Measurements from ENCODE around the gene TRIM56. TPM values are rescaled to one million over a fixed set of nuclear protein-coding genes. Genes with fewer than 3 reads are reported as not detected.
"Not testable (repeated sequence)": the region's sequence is repeated elsewhere in the genome, so short reads cannot be mapped to it uniquely, and the experiment has no call there.

The TRIM56 gene, protein sequence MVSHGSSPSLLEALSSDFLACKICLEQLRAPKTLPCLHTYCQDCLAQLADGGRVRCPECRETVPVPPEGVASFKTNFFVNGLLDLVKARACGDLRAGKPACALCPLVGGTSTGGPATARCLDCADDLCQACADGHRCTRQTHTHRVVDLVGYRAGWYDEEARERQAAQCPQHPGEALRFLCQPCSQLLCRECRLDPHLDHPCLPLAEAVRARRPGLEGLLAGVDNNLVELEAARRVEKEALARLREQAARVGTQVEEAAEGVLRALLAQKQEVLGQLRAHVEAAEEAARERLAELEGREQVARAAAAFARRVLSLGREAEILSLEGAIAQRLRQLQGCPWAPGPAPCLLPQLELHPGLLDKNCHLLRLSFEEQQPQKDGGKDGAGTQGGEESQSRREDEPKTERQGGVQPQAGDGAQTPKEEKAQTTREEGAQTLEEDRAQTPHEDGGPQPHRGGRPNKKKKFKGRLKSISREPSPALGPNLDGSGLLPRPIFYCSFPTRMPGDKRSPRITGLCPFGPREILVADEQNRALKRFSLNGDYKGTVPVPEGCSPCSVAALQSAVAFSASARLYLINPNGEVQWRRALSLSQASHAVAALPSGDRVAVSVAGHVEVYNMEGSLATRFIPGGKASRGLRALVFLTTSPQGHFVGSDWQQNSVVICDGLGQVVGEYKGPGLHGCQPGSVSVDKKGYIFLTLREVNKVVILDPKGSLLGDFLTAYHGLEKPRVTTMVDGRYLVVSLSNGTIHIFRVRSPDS
- 10 to 100 TPM; 47.9 to 55.3 (median 53.9) TPM for total RNA-seq
- long read RNA-seq, donor 1, full-length matches to known transcripts, result 29 of 90 reads
- long read RNA-seq, donor 1, partial matches to known transcripts, result 27 of 90 reads
- long read RNA-seq, donor 1, other reads (novel, unspliced or antisense), result 34 of 90 reads
- long read RNA-seq, donor 2, full-length matches to known transcripts, result 10 of 19 reads
- long read RNA-seq, donor 2, partial matches to known transcripts, result 0 of 19 reads
- long read RNA-seq, donor 2, other reads (novel, unspliced or antisense), result 9 of 19 reads

DNA sequence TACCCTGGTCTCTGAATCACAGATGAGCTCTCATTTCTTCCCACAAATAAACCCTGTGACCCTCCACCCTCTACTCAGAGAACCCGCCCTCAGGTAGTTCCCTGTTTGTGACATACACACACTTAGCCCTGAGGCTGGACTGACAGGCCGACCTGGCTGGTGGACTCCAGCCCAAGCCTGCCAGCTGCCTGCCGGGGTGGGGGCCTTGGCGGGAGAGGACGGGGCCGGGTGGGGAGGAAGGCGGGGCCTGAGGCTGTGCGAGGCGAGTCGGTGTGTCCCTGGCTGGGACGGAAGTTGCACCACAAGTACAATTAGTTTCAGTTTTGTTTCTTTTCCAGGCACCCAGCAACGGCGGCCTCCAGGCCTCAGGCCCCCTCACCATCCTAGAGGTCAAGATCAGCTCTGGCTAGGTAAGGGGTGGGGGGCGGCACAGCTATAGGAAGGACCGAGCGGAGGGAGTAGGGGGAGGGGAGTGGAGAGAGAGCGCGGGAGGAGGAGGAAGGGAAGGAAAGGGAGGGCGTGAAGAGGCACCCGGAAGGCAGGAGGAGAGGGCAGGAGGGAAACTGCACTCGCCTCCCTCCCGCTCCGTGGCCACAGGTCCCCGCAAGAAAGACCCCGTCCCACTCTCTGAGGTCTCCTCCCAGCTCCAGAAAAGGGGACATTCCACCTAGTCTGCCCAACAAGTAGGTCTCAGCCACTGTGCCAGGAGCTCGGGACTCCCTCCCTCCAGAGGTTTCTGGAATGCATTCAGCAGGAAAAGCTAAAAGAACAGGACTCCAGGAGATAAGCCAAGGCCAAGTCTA, at the start of gene TRIM56:
Gene TRIM56, plus strand, starts transcription at position 320 of the 803 bp plus-strand sequence. CDS start 1,832 bp downstream, outside the sequence.
- ATAC-seq (peak; percentile 94), DNase-seq (peak; percentile 91 to 96 (median 94))
- Histone ChIP-seq H3K4me1 (ENCODE audit: low read depth) (peaks cover 21% of the 10 kb centered on the region), H3K36me3 (ENCODE audit: low read depth) (peaks cover 3% of the 10 kb centered on the region), H3K9me3 (no peaks in the 10 kb centered on the region), H3K4me3 (peak within 1 kb of the TSS; percentile 61)
- TF ChIP-seq, protein P1, sequence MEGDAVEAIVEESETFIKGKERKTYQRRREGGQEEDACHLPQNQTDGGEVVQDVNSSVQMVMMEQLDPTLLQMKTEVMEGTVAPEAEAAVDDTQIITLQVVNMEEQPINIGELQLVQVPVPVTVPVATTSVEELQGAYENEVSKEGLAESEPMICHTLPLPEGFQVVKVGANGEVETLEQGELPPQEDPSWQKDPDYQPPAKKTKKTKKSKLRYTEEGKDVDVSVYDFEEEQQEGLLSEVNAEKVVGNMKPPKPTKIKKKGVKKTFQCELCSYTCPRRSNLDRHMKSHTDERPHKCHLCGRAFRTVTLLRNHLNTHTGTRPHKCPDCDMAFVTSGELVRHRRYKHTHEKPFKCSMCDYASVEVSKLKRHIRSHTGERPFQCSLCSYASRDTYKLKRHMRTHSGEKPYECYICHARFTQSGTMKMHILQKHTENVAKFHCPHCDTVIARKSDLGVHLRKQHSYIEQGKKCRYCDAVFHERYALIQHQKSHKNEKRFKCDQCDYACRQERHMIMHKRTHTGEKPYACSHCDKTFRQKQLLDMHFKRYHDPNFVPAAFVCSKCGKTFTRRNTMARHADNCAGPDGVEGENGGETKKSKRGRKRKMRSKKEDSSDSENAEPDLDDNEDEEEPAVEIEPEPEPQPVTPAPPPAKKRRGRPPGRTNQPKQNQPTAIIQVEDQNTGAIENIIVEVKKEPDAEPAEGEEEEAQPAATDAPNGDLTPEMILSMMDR (IDR thresholded peaks at IDR 0.05), result no peak
- intact Hi-C loops (cut with DNase I, micrococcal nuclease), result no loop called here

DNA sequence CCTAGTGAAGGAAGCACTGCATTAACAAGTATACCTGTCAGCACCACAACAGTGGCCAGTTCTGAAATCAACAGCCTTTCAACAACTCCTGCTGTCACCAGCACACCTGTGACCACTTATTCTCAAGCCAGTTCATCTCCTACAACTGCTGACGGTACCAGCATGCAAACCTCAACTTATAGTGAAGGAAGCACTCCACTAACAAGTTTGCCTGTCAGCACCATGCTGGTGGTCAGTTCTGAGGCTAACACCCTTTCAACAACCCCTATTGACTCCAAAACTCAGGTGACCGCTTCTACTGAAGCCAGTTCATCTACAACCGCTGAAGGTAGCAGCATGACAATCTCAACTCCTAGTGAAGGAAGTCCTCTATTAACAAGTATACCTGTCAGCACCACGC, 49.3 kb upstream of the TRIM56 start:
- no peak for DNase-seq
- TF ChIP-seq, protein P1 (IDR thresholded peaks at IDR 0.05), result no peak
- ATAC-seq, result no peak
- Histone ChIP-seq H3K9me3 (no peaks in the 10 kb centered on the region), H3K4me1 (ENCODE audit: low read depth) (no peaks in the 10 kb centered on the region), H3K36me3 (ENCODE audit: low read depth) (no peaks in the 10 kb centered on the region), H3K4me3 (no peak overlapping the region)
- intact Hi-C loops (cut with DNase I, micrococcal nuclease), result no loop called here

DNA sequence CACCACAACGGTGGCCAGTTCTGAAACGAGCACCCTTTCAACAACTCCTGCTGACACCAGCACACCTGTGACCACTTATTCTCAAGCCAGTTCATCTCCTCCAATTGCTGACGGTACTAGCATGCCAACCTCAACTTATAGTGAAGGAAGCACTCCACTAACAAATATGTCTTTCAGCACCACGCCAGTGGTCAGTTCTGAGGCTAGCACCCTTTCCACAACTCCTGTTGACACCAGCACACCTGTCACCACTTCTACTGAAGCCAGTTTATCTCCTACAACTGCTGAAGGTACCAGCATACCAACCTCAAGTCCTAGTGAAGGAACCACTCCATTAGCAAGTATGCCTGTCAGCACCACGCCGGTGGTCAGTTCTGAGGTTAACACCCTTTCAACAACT, 44.0 kb upstream of the TRIM56 start:
- ATAC-seq; H3K9me3 ChIP-seq; H3K4me1 ChIP-seq (ENCODE audit: low read depth); intact Hi-C loops (cut with DNase I, micrococcal nuclease); H3K36me3 ChIP-seq (ENCODE audit: low read depth); H3K4me3 ChIP-seq; DNase-seq: not testable (repeated sequence)

DNA sequence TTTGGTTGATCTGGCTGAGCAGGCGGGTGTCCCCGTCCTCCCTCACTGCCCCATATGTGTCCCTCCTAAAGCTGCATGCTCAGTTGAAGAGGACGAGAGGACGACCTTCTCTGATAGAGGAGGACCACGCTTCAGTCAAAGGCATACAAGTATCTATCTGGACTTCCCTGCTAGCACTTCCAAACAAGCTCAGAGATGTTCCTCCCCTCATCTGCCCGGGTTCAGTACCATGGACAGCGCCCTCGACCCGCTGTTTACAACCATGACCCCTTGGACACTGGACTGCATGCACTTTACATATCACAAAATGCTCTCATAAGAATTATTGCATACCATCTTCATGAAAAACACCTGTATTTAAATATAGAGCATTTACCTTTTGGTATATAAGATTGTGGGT, 26.9 kb upstream of the TRIM56 start:
- peak; percentile 38 for ATAC-seq

DNA sequence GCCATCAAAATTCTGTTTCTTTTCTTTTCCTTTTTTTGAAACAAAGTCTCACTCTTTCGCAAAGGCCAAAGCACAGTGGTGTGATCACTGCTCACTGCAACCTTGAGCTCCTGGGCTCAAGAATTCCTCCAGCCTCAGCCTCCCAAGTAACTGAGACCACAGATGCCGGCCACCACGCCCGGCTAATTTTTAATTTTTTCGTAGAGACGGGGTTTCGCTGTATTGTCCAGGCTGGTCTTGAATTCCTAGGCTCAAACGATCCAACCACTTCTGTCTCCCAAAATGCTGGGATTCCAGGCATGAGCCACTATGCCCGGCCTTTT, 25.7 kb upstream of the TRIM56 start:
- TF ChIP-seq, protein P1 (IDR thresholded peaks at IDR 0.05), result no peak
- DNase-seq (no peak), ATAC-seq (no peak)
- H3K36me3 ChIP-seq (ENCODE audit: low read depth), result no peaks in the 10 kb centered on the region
- H3K9me3 ChIP-seq, result no peaks in the 10 kb centered on the region
- no peaks in the 10 kb centered on the region for H3K4me1 ChIP-seq (ENCODE audit: low read depth)
- no peak overlapping the region for H3K4me3 ChIP-seq
- intact Hi-C loops (cut with DNase I, micrococcal nuclease), result loop anchor here (5.0 kb wide), 1 partner anchor 162 kb away; the partner anchor contains the start of gene ACHE (in 2 of the 2)

More for the DNA sequence above, 26.9 kb upstream of the TRIM56 start:
- Histone ChIP-seq H3K4me3 (no peak overlapping the region), H3K9me3 (no peaks in the 10 kb centered on the region), H3K36me3 (ENCODE audit: low read depth) (no peaks in the 10 kb centered on the region), H3K4me1 (ENCODE audit: low read depth) (no peaks in the 10 kb centered on the region)
- intact Hi-C loops (cut with DNase I, micrococcal nuclease), result loop anchor here (5.0 kb wide), 1 partner anchor 161 kb away; the partner anchor contains the start of gene ACHE (in 2 of the 2)
- TF ChIP-seq, protein P1 (IDR thresholded peaks at IDR 0.05), result no peak
- DNase-seq, result peak in 2 of 3 donors; percentile 64 to 70

All from mucosa of descending colon (tissue), 3 donors.